ENCODE data around the gene LAPTM5. TPM values are rescaled to one million over a fixed set of nuclear protein-coding genes. Genes with fewer than 3 reads are reported as not detected.

Gene LAPTM5
- total and polyA plus RNA-seq, 2 of the 8 experiments (the other 6 are each of a cell fraction or from before 2014, with no cell fraction given): 0.37 to 1.4 TPM

DNA sequence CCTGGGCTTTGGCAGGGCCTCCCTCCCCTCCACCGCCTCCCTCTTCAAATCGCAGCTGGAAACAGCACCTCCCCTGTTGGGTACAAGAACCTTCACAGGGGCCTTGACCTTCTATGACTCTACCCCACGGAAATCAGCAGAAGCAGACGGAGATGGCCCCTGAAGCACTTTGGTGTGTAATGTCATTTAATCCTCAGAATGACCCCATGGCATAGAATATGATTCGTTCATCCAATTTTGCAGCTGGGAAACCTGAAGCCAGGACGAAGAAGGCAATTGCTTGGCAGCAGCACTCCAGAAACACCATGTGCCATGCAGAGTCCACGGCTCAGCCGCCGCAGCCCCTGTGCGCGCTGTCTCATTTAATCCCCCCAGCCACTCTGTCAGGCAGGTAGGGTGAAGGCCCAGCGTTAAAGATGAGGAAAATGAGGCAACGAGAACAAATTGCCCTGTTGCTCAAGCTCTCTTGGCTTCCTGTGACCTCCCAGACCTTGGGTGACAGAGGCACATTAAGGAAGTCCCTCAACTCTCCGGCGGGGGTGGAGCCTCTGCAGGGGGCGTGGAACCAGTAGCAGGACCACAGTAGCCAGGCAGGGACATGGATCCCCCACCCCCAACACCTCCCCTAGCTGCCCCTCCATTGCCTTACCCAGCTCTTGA lies 25.8 kb upstream of the LAPTM5 start (continued):
- TF ChIP-seq SAP30 (IDR thresholded peaks at IDR 0.05; ENCODE audit: insufficient read depth, insufficient replicate concordance, low read length): no peak
- TF ChIP-seq RFX5 (IDR thresholded peaks at IDR 0.05; ENCODE audit: borderline replicate concordance, low read depth, low read length): no peak
- no peak for TF ChIP-seq GTF2F1 (IDR thresholded peaks at IDR 0.05; ENCODE audit: borderline replicate concordance, low read depth, low read length)
- no peak for TF ChIP-seq ZNF274 (IDR thresholded peaks at IDR 0.05; ENCODE audit: borderline replicate concordance, extremely low read depth, low read length)
- TF ChIP-seq, protein P1, sequence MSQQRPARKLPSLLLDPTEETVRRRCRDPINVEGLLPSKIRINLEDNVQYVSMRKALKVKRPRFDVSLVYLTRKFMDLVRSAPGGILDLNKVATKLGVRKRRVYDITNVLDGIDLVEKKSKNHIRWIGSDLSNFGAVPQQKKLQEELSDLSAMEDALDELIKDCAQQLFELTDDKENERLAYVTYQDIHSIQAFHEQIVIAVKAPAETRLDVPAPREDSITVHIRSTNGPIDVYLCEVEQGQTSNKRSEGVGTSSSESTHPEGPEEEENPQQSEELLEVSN (IDR thresholded peaks at IDR 0.05): no peak
- TF ChIP-seq POLR2AphosphoS5 (IDR thresholded peaks at IDR 0.05; ENCODE audit: low read depth, low read length): no peak
- no peak for TF ChIP-seq POLR2A (IDR thresholded peaks at IDR 0.05; ENCODE audit: control extremely low read depth in 1 of 2, low read depth in 2 of 2, low read length in 2 of 2)
- TF ChIP-seq SP1 (IDR thresholded peaks at IDR 0.05; ENCODE audit: low read depth, low read length): no peak
